Suppressor macrophage treated with lipopolysaccharide for 4 hours (primary cell): Measurements from ENCODE around the gene PUS1.

ENCODE experiments used
- DNase-seq: peaks from one replicate; pipeline ENCODE4 v3.0.0-alpha.2; 2020

PUS1 gene

DNA sequence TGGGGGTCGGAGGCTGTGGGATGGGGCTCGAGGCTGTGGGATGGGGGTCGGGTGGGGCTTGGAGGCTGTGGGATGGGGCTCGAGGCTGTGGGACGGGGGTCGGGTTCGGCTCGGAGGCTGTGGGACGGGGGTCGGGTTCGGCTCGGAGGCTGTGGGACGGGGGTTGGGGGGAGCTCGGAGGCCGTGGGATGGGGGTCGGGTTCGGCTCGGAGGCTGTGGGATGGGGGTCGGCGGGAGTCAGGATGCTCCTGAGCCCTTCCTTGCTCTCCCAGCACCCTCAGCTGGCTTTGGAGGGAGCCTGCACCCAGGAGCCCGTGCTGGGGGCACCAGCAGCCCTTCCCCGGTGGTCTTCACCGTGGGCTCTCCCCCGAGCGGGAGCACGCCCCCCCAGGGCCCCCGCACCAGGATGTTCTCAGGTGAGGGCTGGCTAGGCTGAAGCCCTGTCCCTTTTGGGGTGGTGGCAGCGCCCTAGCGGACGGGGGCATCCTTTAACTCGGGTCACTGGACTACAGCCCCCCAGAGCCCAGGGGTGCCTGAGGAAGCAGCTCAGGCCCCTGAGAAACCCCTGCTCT, 11.9 kb upstream of the PUS1 start:
- no peak for DNase-seq

DNA sequence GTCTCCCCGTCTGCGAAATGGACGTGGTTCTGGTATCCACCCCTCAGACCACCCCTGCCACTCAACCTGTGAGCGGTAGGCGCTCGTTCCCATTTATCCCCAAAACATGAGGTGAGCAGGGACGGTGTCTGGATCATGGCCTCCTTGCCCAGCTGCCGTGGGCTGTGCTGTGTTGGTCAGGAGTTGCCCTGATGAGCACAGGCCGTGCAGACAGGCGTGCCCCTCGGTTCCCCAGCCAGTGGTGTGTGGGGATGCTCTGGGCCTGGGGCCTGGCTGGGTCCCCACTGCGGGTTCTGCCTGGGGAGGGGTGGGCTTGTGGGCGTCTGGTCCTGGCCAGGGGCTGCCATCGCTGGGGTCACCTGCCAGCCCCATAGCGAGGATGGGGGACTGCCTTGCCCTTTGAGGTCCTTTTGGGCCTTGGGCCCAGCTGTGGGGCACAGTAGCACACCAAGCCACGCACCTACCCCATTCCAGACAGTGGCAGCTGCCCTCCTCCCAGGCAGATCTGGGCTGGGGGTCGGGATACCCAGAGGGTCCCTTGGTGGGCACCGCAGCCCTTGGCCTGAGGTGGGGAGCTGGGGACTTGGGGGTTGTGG, 11.3 kb upstream of the PUS1 start:
- no peak for DNase-seq

DNA sequence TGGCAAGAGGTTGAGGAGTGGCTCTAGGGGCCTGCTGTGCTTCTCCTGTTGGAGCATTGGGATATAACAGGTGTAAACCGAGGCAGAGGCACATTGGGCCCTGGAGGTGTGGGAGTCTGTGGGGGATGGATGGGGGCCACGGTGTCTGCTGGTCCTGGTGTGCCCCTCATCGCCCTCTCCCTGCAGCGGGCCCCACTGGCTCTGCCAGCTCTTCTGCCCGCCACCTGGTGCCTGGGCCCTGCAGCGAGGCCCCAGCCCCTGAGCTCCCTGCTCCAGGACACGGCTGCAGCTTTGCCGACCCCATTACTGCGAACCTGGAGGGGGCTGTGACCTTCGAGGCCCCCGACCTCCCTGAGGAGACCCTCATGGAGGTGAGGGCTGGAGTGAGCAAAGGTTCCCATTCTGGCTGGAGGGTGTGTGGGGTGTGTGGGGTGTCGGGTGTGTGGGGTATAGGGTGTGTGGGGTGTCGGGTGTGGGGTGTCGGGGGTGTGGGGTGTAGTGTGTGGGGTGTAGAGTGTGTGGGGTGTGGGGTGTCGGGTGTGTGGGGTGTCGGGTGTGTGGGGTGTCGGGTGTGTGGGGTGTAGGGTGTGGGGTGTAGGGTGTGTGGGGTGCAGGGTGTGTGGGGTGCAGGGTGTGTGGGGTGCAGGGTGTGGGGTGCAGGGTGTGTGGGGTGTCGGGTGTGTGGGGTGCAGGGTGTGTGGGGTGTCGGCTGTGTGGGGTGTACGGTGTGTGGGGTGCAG, 10.6 kb upstream of the PUS1 start:
- DNase-seq: no peak

DNA sequence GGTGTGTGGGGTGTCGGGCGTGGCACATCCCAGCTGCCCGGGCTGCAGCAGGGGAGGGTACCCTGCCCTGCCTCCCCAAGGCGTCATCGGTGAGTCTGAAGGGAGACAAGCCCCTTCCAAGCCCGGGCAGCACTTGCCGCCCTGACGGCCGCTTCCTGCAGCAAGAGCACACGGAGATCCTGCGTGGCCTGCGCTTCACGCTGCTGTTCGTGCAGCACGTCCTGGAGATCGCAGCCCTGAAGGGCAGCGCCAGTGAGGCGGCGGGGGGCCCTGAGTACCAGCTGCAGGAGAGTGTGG, 10.1 kb upstream of the PUS1 start:
- no peak for DNase-seq

DNA sequence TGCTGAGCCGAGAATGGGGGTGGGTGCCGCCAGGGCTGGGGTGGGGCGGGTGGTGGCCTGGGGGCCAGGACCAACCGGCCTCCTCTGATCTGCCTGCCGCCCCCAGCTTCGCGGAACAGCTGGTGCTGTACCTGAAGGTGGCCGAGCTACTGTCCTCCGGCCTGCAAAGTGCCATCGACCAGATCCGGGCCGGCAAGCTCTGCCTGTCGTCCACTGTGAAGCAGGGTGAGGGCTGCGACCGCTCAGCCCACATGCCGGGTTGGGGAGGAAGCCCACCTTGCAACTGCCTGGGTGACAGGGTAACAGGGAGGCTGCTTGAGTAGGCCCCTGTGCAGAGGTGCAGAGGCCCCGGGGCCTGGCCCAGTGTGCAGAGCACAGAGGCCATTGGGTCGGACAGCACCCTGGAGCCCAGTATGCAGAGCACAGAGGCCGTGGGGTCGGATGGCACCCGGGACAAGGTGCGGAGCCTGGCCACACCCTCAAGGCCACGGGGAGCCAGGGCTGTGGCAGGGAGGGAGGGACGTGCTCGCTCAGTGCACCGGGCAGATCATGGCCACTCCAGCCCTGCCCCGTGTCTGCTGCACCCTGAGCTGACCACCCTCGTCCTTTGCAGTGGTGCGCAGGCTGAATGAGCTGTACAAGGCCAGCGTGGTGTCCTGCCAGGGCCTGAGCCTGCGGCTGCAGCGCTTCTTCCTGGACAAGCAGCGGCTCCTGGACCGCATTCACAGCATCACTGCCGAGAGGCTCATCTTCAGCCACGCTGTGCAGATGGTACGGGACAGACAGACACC, 9.5 kb upstream of the PUS1 start:
- no peak for DNase-seq

DNA sequence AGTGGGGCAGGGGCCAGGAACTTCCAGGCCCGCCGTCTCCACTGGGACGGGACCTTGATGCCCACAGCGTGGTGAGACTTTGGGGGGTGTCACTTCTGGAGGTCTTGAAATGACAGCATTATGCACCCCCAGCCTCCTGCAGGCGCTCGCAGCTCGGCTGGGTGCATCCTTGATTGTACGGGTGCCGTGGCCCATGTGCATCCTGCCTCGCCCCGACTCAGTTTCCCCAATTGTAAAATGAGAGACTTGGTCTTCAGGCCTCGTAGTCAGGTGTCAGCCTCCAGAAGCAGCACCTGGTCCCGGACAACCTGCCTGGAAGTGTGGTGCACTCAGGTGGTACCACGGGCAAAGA, 8.9 kb upstream of the PUS1 start:
- no peak for DNase-seq

DNA sequence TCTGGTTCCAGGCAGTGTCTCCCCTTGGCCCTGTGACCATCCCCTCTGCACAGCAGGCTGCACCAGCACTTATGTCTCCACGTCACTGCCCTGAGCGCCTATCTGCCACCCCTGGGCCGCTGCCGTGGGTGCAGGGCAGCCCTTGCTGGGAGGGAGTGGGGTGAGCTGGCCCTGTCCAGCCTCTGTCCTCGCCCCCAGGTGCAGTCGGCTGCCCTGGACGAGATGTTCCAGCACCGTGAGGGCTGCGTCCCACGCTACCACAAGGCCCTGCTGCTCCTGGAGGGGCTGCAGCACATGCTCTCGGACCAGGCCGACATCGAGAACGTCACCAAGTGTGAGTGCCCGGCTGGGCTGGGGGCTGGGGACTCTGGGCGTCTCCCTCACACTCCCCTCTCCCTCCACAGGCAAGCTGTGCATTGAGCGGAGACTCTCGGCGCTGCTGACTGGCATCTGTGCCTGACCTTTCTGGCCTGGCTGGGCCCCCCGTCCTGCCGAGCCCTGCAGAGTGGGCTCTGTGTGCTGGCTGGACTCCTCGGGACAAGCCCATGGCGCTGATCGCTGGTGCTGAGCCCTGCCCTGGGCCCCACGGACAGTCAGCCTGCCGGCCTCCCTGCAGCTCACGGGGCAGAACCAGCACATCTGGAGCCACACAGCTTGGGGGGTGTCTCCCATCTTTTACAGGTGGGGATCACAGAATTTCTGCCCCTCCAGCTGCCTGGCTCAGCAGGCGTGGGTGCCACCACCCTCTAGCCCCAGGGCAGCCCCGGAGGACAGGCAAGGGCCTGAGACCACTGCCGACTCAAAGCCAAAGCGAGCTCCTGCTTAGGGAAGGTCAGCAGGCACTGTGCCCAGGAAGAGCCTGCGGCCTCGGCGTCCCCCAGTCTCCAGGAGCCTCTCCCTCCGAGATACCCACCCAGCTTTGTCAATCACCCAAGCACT, 7.9 kb upstream of the PUS1 start:
- DNase-seq: no peak

DNA sequence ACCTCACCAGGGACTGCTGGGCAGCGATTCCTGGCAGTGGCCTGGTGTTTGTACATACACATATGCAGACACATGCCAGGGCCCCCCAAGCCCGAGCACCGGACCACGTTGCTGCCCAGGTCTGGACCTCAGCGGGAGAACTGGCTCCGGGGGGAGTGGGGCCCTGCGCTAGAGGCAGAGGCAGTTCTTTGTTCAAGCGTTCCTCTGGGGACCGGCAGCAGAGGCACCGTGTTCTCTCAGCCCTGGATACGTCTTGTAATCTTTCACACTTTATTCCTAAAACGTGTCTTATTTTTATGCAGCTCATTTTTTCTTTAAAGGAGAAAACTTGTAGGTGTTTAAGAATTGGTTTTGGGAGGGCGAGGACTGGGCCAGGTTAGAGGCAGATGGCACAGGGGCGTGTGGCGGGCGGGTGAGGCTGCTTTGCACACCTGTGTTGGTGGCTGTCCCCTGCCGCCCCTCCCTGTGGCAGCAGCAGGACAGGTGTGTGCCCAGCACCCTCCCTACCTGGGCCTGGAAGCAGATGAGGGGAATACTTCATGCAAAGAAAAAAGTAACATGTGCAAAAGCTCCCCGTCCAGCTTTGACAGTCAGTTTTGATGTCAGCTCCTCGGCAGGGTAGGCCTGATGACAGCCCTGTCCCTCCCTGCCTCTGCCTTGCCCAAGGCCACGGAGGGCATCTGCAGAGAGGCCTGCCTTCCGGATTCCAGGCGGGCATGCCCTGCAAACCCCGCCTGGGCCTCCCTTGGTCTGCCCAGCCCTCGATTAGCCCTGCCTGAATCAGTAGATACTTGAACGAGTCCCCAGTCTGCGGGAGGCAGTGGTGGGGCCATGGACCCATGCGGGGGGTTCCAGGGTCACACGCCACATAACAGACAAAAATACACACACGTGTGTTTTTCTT, 7.0 kb upstream of the PUS1 start:
- no peak for DNase-seq

DNA sequence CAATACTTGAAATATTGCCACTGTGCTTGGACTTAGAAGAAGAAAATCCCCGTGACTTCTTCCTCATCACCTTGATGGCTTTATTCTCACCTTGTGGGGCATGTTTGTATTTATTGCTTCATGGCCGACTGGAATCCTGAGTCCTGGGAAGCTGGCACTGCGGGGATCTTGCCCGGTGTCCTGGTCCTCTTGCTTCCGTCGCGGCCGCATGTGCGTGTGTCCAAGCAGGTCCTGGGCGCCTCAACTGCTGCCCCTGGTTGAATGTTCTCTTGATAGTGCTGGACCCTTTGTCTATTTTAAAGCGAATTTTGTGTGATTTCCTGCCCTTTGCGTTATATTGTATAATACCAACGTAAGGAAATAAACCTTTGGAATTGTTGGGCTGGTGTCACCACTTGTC, 6.3 kb upstream of the PUS1 start:
- DNase-seq: no peak

DNA sequence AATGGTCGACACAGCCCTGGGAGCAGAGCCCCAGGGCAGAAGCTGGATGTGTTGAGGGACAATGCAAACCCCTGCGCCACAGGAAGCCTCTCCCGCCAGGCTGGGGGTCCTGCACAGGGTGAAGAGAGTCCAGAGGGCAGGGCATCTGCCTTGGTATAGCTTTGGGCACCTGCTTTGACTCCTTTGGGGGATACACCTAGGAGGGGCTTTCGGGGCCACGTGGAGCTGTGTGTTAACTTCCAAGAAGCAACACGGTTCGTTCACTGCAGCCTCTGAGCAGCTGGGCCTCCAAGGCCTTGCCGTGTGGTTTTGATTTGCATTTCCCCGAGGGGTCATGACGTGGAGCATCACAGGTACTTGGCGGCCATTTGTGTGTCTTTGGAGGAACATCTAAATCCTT, 5.8 kb upstream of the PUS1 start:
- DNase-seq: no peak

DNA sequence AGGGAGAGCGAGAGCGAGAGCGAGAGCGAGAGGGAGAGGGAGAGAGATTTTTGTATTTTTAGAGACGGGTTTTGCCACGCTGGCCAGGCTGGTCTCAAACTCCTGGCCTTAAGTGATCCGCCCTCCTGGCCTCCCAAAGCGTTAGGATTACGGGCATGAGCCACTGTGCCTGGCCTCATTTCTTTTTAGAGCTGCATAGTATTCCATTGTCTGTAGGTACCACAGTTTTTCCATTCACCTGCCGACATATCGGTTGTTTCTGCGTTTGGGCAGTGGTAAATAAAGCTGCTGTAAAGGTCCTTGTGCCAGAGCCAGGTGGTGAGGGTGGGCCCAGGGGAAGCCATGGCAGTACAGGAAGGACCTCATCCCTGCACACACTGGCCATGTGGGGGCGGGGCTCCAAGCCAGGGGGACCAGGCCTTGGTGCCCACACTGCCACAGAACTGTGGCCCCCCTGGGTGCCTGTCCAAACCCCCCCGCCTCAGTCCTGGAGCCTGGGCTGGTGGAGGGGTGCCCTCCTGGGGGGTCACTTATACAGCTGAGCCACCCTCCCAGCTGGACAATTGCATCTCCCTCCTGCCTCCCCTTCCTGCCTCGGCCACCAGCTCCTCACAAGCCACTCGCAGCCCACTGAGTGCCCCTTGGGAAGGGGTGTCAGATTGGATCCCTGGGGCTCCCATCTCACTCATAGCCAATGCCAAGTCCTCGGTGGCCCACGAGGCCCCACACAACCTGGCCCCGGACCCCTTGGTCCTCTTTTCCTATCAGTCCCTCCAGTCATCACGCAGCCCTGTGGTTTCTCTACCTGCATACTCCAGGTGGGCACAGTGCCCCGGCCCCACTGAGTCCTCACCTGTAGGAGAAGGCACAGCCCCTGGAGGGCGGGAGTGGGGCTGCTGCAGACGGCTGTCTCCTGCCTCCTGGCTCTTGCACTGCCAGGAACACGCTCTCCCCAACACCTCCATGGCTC, 1.7 kb upstream of the PUS1 start:
- no peak for DNase-seq

DNA sequence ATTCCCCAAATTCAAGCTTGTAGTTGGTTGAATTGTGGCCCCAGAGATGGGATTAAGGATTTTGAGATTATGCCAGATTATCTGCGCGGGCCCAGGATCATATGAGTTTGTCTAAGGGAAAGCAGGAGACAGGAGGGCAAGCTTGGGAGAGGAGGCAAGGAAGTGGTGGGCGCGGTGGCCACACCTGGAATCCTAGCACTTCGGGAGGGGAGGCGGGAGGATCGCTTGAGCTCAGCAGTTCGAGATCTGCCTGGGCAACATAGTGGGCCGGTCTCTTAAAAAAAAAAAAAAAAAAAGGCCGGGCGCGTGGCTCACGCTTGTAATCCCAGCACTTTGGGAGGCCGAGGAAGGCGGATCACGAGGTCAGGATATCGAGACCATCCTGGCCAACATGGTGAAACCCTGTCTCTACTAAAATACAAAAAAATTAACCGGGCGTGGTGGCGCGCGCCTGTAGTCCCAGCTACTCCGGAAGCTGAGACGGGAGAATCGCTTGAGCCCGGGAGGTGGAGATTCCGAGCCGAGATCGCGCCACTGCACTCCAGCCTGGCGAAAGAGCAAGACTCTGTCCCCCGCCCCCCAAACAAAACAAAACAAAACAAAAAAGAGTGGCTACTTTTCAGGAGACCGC, 881 bp upstream of the PUS1 start:
- DNase-seq: peak; percentile 30

DNA sequence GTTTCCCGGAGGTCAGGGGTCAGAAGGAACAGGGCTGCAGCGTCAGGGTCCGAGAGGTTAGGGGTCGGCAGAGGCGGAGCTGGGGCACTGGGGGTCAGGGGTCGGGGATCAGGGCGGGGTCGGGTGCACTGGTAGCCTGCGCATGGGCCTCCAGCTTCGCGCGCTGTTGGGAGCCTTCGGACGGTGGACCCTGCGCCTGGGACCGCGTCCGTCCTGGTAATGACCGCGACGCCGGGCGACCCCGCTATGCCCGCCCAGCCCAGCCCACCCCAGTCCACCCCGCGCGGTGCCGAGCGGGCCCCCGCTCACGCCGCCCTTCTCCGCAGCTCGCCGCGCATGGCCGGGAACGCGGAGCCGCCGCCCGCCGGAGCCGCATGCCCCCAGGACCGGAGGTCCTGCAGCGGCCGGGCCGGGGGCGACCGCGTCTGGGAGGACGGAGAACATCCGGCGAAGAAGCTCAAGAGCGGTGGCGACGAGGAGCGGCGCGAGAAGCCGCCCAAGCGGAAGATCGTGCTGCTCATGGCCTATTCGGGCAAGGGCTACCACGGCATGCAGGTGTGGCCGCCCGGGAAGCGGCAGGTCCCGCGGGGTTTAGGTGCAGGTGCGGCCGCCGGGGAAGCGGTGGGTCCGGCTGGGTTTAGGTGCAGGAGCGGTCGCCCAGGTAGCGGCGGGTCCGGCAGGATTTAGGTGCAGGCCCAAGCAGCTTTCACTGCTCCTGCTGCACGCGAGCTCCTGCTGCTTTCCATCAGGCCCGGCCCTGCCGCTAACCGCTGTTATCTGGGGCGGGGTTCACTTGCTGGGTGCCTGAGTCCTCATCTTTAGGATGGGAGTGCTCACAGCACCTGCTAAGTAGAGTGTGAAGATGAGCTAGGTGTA, 743 bp downstream of the PUS1 start:
- peak; percentile 12 for DNase-seq

DNA sequence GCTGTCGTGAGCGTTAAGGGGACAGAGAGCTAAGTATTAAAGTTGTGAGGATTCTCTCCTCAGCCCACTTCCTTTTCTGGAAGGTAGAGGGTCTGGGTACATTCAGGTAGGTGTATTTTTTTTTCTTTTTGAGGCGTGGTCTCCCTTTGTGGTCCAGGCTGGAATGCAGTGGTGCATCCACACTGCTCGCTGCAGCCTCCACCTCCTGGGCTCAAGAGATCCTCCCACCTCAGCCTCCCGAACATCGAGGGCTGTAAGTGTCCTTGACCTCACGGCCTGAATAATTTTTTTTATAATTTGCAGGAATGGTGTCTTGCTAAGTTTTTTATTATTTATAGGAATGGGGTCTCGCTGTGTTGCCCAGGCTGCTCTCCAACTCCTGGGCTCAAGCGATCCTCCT, 1.4 kb downstream of the PUS1 start:
- DNase-seq: no peak

DNA sequence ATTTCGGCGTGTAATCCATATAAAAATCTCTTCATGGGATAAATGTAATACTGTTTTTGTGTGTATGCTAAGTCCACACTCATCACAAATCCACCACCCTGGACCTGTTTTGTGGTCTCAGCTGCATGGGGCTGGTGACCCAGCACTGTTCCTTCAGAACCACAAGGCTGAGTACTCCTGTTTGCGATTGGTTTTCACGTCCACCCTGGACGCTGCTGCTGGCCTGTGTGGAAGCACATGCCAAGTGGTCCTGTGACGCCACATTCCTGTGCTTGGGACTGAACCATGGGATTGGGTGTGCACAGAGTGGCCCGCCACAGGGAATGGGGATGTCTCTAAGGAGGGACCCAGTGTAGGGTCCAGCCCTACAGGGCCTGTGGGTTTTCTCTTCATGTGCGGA, 4.3 kb downstream of the PUS1 start:
- DNase-seq: no peak

DNA sequence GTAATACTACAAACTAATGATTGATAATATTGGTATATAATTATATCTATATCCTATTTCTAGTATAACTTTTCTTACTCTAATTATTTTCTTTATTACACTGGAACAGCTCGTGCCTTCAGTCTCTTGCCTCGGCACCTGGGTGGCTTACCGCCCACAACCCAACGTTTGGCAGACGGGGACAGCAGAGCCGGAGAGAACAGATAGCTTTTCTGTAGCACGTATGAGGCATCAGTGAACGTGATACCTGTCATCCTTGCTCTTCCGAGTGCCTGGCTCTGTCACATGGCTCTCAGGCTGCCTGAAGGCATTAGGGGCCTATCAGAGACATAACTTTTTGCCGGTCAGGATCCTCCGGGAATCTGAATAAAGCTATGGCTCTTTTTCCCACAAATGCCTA, 5.5 kb downstream of the PUS1 start:
- no peak for DNase-seq

DNA sequence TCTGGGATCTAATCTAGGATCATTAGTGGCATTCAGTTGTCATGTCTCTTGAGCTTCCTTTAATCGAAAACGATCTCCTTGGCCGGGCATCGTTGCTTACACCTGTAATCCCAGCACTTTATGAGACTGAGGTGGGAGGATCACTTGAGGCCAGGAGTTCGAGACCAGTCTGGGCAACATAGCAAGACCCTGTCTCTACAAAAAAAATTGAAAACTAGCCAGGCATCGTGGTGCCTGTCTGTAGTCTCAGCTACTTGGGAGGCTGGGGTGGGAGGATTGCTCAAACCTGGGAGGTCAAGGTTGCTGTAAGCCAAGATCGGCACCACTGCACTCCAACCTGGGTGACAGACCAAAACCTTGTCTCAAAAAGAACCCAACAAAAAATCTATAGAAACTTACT, 9.0 kb downstream of the PUS1 start:
- DNase-seq: no peak

DNA sequence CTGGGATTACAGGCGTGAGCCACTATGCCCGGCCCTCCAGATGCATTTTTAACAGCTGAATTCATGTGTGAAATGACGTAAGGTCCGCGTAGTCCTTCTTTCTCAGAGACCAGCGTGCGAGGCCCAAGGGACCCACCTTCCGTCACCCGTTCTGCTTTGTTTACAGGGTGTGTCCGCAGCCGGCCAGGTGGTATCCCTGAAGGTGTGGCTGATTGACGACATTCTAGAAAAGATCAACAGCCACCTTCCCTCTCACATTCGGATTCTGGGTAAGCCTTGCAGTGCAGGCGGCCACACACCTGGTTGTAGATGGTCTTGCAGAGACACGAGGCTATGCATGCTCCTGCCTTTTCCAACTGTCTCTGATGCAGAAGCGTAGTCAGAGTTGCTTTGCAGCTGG, 9.9 kb downstream of the PUS1 start:
- no peak for DNase-seq

DNA sequence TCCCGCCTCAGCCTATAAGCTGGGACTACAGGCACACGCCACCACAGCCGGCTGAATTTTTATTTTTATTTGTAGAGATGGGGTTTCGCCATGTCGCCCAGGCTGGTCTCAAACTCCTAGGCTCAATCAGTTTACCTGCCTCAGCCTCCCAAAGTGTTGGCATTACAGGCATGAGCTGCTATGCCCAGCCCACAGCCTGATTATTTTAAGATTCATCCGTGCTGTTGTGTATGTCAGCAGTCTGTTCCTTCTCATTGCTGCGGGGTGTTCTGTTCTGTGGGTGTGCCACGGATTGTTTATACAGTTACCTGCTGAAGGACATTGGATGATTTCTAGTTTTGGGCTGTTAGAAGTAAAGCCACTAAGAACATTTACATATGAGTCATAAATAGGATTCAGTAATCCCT, 11.1 kb downstream of the PUS1 start:
- no peak for DNase-seq
